Aorta (tissue), 5 donors: ENCODE measurements around the gene HYPK. TPM values are rescaled to one million over a fixed set of nuclear protein-coding genes. Genes with fewer than 3 reads are reported as not detected.

Source experiments
- ATAC-seq: fragments of 200-7000 bp; cut with Tn5 transposase; one replicate; pipeline ENCODE4 v1.9.1; 2022; ENCODE audit warnings: moderate library complexity; ENCODE audit not compliant: low FRiP score
- DNase-seq, 2 donors: peaks; one replicate each; pipeline ENCODE4 v3.0.0-alpha.2; 2020
- H3K27ac ChIP-seq, 2 donors: one replicate each; pipeline ENCODE4 v1.5.1; 2013; ENCODE audit warnings: low read length in 2 of 2, mild to moderate bottlenecking in 2 of 2, moderate library complexity in 2 of 2, control low read depth in 1 of 2, inconsistent platforms in 1 of 2, low read depth in 1 of 2
- H3K27me3 ChIP-seq, 2 donors: one replicate each; pipeline ENCODE4 v1.6.1; 2013; ENCODE audit warnings: control low read depth in 1 of 2, low read length in 1 of 2, mild to moderate bottlenecking in 1 of 2, moderate library complexity in 1 of 2; ENCODE audit not compliant: insufficient read depth in 2 of 2, control insufficient read depth in 1 of 2
- H3K36me3 ChIP-seq, 2 donors: one replicate each; pipeline ENCODE4 v1.6.1; 2013; ENCODE audit warnings: control low read depth in 1 of 2, low read length in 1 of 2, mild to moderate bottlenecking in 1 of 2; ENCODE audit not compliant: insufficient read depth in 2 of 2, control insufficient read depth in 1 of 2
- H3K4me1 ChIP-seq, 2 donors: one replicate each; pipeline ENCODE4 v1.6.1; 2013; ENCODE audit warnings: low read length in 2 of 2, control low read depth in 1 of 2, mild to moderate bottlenecking in 1 of 2, moderate library complexity in 1 of 2; ENCODE audit not compliant: insufficient read depth in 2 of 2, control insufficient read depth in 1 of 2
- H3K4me3 ChIP-seq, 2 donors: one replicate each; pipeline ENCODE4 v1.5.1; 2013; ENCODE audit warnings: low read length in 2 of 2, control low read depth in 1 of 2, mild to moderate bottlenecking in 1 of 2
- H3K9me3 ChIP-seq: one replicate; pipeline ENCODE4 v1.6.1; 2013; ENCODE audit warnings: mild to moderate bottlenecking, low read length; ENCODE audit not compliant: control insufficient read depth
- WGBS, 2 donors: extraction: QIAGEN DNeasy Blood & Tissue Kit; methylation state at CpG; one replicate each; pipeline ENCODE4 v1.1.7; 2013; 5-methylcytosine and 5-hydroxymethylcytosine counted together
- intact Hi-C, 2 donors: fragments of 100-400 bp; cut with DNase I; formaldehyde crosslinking; loops; one replicate each; pipeline versions ENCODE4 v1.14.2 to v1.15.0; 2022
- polyA plus RNA-seq, 2 donors: library from polyadenylated mRNA; stranded (reverse); fragments of 200-250 nt; gene quantifications; one replicate each; pipeline ENCODE4 v1.2.3, GENCODE V29; 2013
- total RNA-seq, 2 donors: library from RNA; stranded (reverse); fragmentation: NEBNext Ultra II Directional; extraction: Animal tissue kit (Norgen Biotek cat#: 25700); gene quantifications; one replicate each; pipeline ENCODE4 v1.2.1, GENCODE V29; 2021
- donor health status: healthy with polysubstance abuse.
- donor health status: Bipolar disorder and iron deficiency.
- donor health status: DM: no; HTN: no; CAD: no.
- donor health status: DM: no; HTN: no; CAD: no.
- donor health status: DM: yes; HTN: yes; CAD: no.

The HYPK gene
- total and polyA plus RNA-seq, 4 donors: 3.0 to 31.6 (median 14.4) TPM

DNA sequence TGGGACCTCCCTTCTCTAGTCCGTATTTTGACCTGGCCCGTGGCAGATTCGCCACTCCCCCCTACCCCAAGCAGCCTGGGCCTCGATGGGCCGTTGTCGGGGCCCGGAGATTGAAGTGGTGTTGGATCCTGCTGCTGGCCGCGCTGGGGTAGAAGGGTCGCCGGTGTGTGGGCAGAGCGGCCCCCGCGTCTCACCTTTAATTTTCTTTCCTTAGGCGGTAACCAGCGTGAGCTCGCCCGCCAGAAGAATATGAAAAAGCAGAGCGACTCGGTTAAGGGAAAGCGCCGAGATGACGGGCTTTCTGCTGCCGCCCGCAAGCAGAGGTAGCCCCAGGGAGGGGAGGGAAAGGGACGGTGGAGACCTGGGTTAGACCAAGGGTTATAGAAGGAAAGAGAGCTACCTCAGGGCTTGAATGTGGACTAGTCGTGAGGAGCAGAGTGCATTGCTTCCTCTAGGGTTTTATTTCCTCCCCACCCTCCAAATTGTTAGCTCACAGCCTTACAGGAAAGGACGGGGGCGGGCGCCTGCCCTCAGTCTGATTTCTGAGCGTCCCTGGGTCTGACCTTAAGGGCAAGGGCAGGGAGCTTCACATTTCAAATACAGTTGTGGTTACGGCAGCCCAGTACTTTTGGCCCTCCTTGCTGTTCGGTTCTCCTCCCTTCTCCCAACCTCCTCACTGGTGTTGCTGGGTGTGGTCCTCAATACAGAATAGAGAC lies 7.5 kb upstream of the HYPK start:
- no peaks in the 10 kb centered on the region for H3K9me3 ChIP-seq
- intact Hi-C loops: no loop called here
- no peaks in the 10 kb centered on the region for H3K27me3 ChIP-seq
- peaks cover 0 to 15% of the 10 kb centered on the region in 2 donors for H3K4me1 ChIP-seq
- WGBS, 2 donors: 0 to 1% methylated on average over 33 of the region's 33 CpGs
- ATAC-seq: peak; percentile 36
- H3K4me3 ChIP-seq: peak overlapping the region; percentile 36 to 53
- DNase-seq: peak in 1 of 2 donors; percentile 77
- peaks cover 0 to 8% of the 10 kb centered on the region in 2 donors for H3K36me3 ChIP-seq
- peak overlapping the region; percentile 49 to 63 for H3K27ac ChIP-seq

DNA sequence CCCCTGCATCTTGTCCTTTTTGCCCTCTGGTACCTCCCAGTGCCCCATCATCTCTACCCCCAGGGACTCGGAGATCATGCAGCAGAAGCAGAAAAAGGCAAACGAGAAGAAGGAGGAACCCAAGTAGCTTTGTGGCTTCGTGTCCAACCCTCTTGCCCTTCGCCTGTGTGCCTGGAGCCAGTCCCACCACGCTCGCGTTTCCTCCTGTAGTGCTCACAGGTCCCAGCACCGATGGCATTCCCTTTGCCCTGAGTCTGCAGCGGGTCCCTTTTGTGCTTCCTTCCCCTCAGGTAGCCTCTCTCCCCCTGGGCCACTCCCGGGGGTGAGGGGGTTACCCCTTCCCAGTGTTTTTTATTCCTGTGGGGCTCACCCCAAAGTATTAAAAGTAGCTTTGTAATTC lies 6.8 kb upstream of the HYPK start:
- DNase-seq: no peak
- H3K36me3 ChIP-seq: peaks cover 0 to 8% of the 10 kb centered on the region in 2 donors

DNA sequence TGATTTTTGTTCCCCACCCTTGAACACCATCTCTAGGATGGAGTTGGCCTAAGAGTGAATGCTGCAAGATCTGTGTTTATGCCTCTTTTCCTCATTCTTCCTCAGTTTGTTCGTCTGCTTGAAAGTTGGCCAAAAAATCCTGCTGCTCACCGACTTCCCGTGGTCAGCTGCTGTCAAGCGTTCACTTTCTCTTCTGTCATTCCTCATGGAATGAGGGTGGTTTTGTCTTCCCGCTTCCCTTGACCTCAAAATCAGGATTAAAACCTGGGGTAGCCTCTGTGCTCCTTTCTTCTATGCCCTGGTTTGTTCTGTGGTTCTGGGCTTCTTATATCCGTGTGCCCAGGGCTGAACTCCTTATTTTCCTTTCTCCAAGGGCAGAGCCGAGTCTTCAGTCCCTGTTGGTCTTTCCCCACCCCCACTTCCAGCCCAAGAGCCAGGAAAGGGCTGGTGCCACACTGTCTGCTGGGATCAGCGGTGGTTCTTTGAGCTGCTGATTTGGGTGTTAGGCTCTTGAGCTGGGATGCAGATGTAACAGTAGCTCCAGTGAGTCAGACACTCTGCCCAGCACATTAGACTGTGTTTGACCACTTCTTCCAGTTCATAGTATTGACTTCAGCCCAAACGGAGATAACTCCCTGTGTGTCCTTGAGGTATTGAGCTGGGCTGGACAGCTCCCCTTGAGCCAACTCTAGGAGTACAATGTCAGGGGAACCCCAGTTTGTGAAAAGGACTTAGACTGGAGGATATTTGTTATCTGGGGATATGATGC lies 5.9 kb upstream of the HYPK start:
- no peaks in the 10 kb centered on the region for H3K27me3 ChIP-seq
- H3K27ac ChIP-seq: peak overlapping the region in 1 of 2 donors; percentile 17
- ATAC-seq: no peak
- 54% methylated on average over 9 of the region's 9 CpGs for WGBS, 2 donors
- no peaks in the 10 kb centered on the region for H3K9me3 ChIP-seq
- no peak overlapping the region for H3K4me3 ChIP-seq
- peaks cover 0 to 9% of the 10 kb centered on the region in 2 donors for H3K36me3 ChIP-seq
- intact Hi-C loops: no loop called here
- no peak for DNase-seq
- peaks cover 0 to 15% of the 10 kb centered on the region in 2 donors for H3K4me1 ChIP-seq

More for the DNA sequence above, 6.8 kb upstream of the HYPK start:
- intact Hi-C loops: no loop called here
- no peak for ATAC-seq
- 71 to 72% methylated on average over 10 of the region's 10 CpGs for WGBS, 2 donors
- no peaks in the 10 kb centered on the region for H3K27me3 ChIP-seq
- H3K4me1 ChIP-seq: peaks cover 0 to 15% of the 10 kb centered on the region in 2 donors
- no peak overlapping the region for H3K4me3 ChIP-seq
- H3K9me3 ChIP-seq: no peaks in the 10 kb centered on the region
- peak overlapping the region in 1 of 2 donors; percentile 49 for H3K27ac ChIP-seq

- Histone ChIP-seq H3K4me1 (peaks cover 0 to 15% of the 10 kb centered on the region in 2 donors), H3K4me3 (no peak overlapping the region), H3K9me3 (no peaks in the 10 kb centered on the region), H3K27me3 (no peaks in the 10 kb centered on the region), H3K36me3 (peaks cover 0 to 9% of the 10 kb centered on the region in 2 donors), H3K27ac (peak overlapping the region in 1 of 2 donors; percentile 6)
- 90 to 91% methylated on average over 2 of the region's 2 CpGs for WGBS, 2 donors
- no peak for DNase-seq
- ATAC-seq: no peak
- intact Hi-C loops: no loop called here
Observed at GRCh38 chr15:43795197-43795596, 5.2 kb upstream of the HYPK start.

DNA sequence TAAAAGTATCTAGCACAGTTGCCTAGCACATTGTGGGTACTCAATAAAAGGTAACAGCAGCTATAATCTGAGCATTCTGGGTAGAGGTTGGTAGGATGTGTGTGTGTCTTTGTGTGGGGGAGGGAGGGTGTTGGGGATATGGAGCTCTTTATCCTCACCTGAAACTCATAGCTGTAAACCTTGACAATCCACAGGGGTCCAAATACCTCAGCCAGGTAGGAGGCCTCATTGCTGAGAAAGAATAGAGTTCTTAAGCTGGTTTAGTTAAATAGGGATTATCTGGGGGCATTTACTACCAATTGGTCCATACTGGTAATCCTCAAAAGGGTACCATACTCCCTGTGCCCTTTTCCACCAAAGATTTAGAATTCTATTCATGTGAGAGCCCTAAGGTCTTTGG lies 4.4 kb upstream of the HYPK start:
- no peak overlapping the region for H3K4me3 ChIP-seq
- ATAC-seq (no peak), DNase-seq (no peak)
- peaks cover 0 to 9% of the 10 kb centered on the region in 2 donors for H3K36me3 ChIP-seq
- intact Hi-C loops: no loop called here
- H3K4me1 ChIP-seq: peaks cover 0 to 15% of the 10 kb centered on the region in 2 donors
- H3K27ac ChIP-seq: no peak overlapping the region
- no peaks in the 10 kb centered on the region for H3K27me3 ChIP-seq
- H3K9me3 ChIP-seq: no peaks in the 10 kb centered on the region

GRCh38 chr15:43796566-43796965 lies 3.8 kb upstream of the HYPK start:
- intact Hi-C loops: no loop called here
- peaks cover 0 to 15% of the 10 kb centered on the region in 2 donors for H3K4me1 ChIP-seq

GRCh38 chr15:43799209-43799944 lies 1.0 kb upstream of the HYPK start:
- H3K4me1 ChIP-seq: peaks cover 0 to 7% of the 10 kb centered on the region in 2 donors

More at GRCh38 chr15:43796566-43796965, 3.8 kb upstream of the HYPK start:
- Histone ChIP-seq H3K27ac (no peak overlapping the region), H3K36me3 (peaks cover 0 to 9% of the 10 kb centered on the region in 2 donors), H3K27me3 (no peaks in the 10 kb centered on the region), H3K4me3 (no peak overlapping the region), H3K9me3 (no peaks in the 10 kb centered on the region)
- ATAC-seq: no peak
- WGBS, 2 donors: 83 to 85% methylated on average over 3 of the region's 3 CpGs
- no peak for DNase-seq

GRCh38 chr15:43799945-43800285 lies 484 bp upstream of the HYPK start, which contains the start of gene SERINC4:
Gene SERINC4 (minus strand): TSS chr15:43800220. CDS start chr15:43799986, 234 bp downstream.
- intact Hi-C loops: no loop called here
- H3K27ac ChIP-seq: peak within 1 kb of the TSS; percentile 23 to 89
- 90 to 95% methylated on average over 8 of the region's 8 CpGs for WGBS, 2 donors
- peak within 1 kb of the TSS; percentile 60 to 93 for H3K4me3 ChIP-seq
- DNase-seq (no peak), ATAC-seq (peak; percentile 6)
- peaks cover 3 to 11% of the 10 kb centered on the region in 2 donors for H3K36me3 ChIP-seq
- H3K27me3 ChIP-seq: no peaks in the 10 kb centered on the region
- no peaks in the 10 kb centered on the region for H3K9me3 ChIP-seq
- H3K4me1 ChIP-seq: peaks cover 0 to 4% of the 10 kb centered on the region in 2 donors

More at GRCh38 chr15:43799209-43799944, 1.0 kb upstream of the HYPK start:
- DNase-seq (no peak), ATAC-seq (no peak)
- H3K9me3 ChIP-seq: no peaks in the 10 kb centered on the region
- H3K36me3 ChIP-seq: peaks cover 0 to 9% of the 10 kb centered on the region in 2 donors
- intact Hi-C loops: no loop called here
- H3K4me3 ChIP-seq: no peak overlapping the region
- H3K27ac ChIP-seq: peak overlapping the region; percentile 23 to 89
- no peaks in the 10 kb centered on the region for H3K27me3 ChIP-seq
- WGBS, 2 donors: 90 to 93% methylated on average over 16 of the region's 16 CpGs
